PC-9 (cell line): ENCODE data around the gene CCDC180. TPM values are rescaled to one million over a fixed set of nuclear protein-coding genes. Genes with fewer than 3 reads are reported as not detected.

Experiments
- BruUV-seq: library from RNA; stranded (reverse); fragments of 400-500 nt; replicated peaks from 2 replicates; lab custom pipeline; 2021; lab: Mats Ljungman, UMichigan
- CTCF ChIA-PET: fragments of 300-600 bp; sonication (Branson Sonifier 250); formaldehyde crosslinking; loops from one replicate; lab custom pipeline; 2022; ENCODE audit warnings: antibody characterized with exemption; lab: Charles Lee
- POLR2A ChIA-PET: fragments of 300-600 bp; sonication (Branson Sonifier 250); formaldehyde crosslinking; loops from one replicate; lab custom pipeline; 2022; ENCODE audit warnings: antibody characterized with exemption; ENCODE audit not compliant: unreplicated experiment; lab: Charles Lee
- DNase-seq, 2 experiments: peaks; one replicate each; pipeline versions ENCODE4 v3.0.0 to v3.0.0-alpha.2; 2015 to 2022; ENCODE audit warnings: mixed read lengths in 1 of 2
- H2AFZ ChIP-seq: fragments of 200-600 bp; sonication (generic); 2 replicates; pipeline ENCODE4 v1.8.1; 2017; ENCODE audit warnings: antibody characterized with exemption
- H3F3A ChIP-seq: fragments of 200-600 bp; sonication (generic); 2 replicates; pipeline ENCODE4 v1.8.1; 2017; ENCODE audit warnings: antibody characterized with exemption, mild to moderate bottlenecking, low read depth; ENCODE audit not compliant: insufficient read depth
- H3K27ac ChIP-seq: fragments of 200-600 bp; sonication (generic); 2 replicates; pipeline ENCODE4 v1.6.1; 2016; ENCODE audit warnings: mixed run types
- H3K27me3 ChIP-seq: fragments of 200-600 bp; sonication (generic); 2 replicates; pipeline ENCODE4 v1.6.1; 2016; ENCODE audit warnings: low read depth, mixed run types; ENCODE audit not compliant: insufficient read depth
- H3K36me3 ChIP-seq: fragments of 200-600 bp; sonication (generic); 2 replicates; pipeline ENCODE4 v1.6.1; 2016; ENCODE audit warnings: low read depth, mixed run types
- H3K4me1 ChIP-seq: fragments of 200-600 bp; sonication (generic); replicated peaks from 2 replicates; pipeline ENCODE4 v1.6.1; 2016; ENCODE audit warnings: mixed run types; ENCODE audit not compliant: insufficient read depth
- H3K4me2 ChIP-seq: fragments of 200-600 bp; sonication (generic); 2 replicates; pipeline ENCODE4 v1.6.1; 2017; ENCODE audit warnings: mixed run types
- H3K4me3 ChIP-seq: fragments of 200-600 bp; sonication (generic); 2 replicates; pipeline ENCODE4 v1.6.1; 2016; ENCODE audit warnings: mixed run types
- H3K79me2 ChIP-seq: fragments of 200-600 bp; sonication (generic); 2 replicates; pipeline ENCODE4 v1.6.1; 2017; ENCODE audit warnings: low read depth, mixed run types
- H3K9me2 ChIP-seq: fragments of 200-600 bp; sonication (generic); 2 replicates; pipeline ENCODE4 v1.8.1; 2017; ENCODE audit warnings: mild to moderate bottlenecking; ENCODE audit not compliant: insufficient read depth
- H3K9me3 ChIP-seq: fragments of 200-600 bp; sonication (generic); 2 replicates; pipeline ENCODE4 v1.8.1; 2016; ENCODE audit warnings: low read depth; ENCODE audit not compliant: insufficient read depth
- H4K20me1 ChIP-seq: fragments of 200-600 bp; sonication (generic); 2 replicates; pipeline ENCODE4 v1.8.1; 2017; ENCODE audit not compliant: insufficient read depth
- CTCF ChIP-seq: fragments of 200-600 bp; sonication (generic); conservative IDR thresholded peaks from 2 replicates; pipeline ENCODE4 v1.6.1; 2017; ENCODE audit warnings: mixed run types, antibody characterized with exemption, mild to moderate bottlenecking, moderate library complexity
- EZH2 ChIP-seq: fragments of 200-600 bp; sonication (generic); IDR thresholded peaks from 2 replicates; pipeline ENCODE4 v1.8.0; 2017; ENCODE audit warnings: antibody characterized with exemption, low read depth
- intact Hi-C: fragments of 100-400 bp; cut with micrococcal nuclease; formaldehyde crosslinking; loops from one replicate; pipeline ENCODE4 v1.10.0; 2022; ENCODE audit not compliant: unreplicated experiment
- total RNA-seq: library from RNA; stranded (reverse); gene quantifications from 2 replicates; pipeline ENCODE4 v1.2.3, GENCODE V29; 2021

The CCDC180 gene
- total RNA-seq, 1 experiment from 2014 or later: 2.3 TPM

GRCh38 chr9:97322105-97322504 is 14.6 kb downstream of the CCDC180 start:
- H3K4me3 ChIP-seq: no peak overlapping the region
- H3K79me2 ChIP-seq: no peaks in the 10 kb centered on the region
- intact Hi-C loops: no loop called here
- DNase-seq: no peak
- no TSS peak for BruUV-seq
- no peaks in the 10 kb centered on the region for H3K4me1 ChIP-seq
- no peak overlapping the region for H2AFZ ChIP-seq
- ChIA-PET CTCF (no interaction called here), POLR2A (interaction anchor here (0.7 kb wide), 1 partner anchor 25 kb away, joined by 4 read pairs; no protein-coding TSS in a partner anchor)
- no peaks in the 10 kb centered on the region for H3K9me2 ChIP-seq
- H3K9me3 ChIP-seq: no peaks in the 10 kb centered on the region
- H3K27me3 ChIP-seq: no peaks in the 10 kb centered on the region
- H4K20me1 ChIP-seq: no peaks in the 10 kb centered on the region
- no peak for TF ChIP-seq CTCF
- TF ChIP-seq EZH2: no peak
- no peak overlapping the region for H3K4me2 ChIP-seq
- H3K27ac ChIP-seq: no peak overlapping the region
- H3F3A ChIP-seq: no peaks in the 10 kb centered on the region
- H3K36me3 ChIP-seq: no peaks in the 10 kb centered on the region

GRCh38 chr9:97324954-97325353 is 17.5 kb downstream of the CCDC180 start:
- Histone ChIP-seq H3K27me3 (no peaks in the 10 kb centered on the region), H3K9me2 (no peaks in the 10 kb centered on the region), H3K79me2 (no peaks in the 10 kb centered on the region), H3K36me3 (no peaks in the 10 kb centered on the region), H3K4me1 (no peaks in the 10 kb centered on the region), H4K20me1 (no peaks in the 10 kb centered on the region), H3F3A (no peaks in the 10 kb centered on the region), H3K4me3 (no peak overlapping the region), H3K4me2 (no peak overlapping the region), H3K27ac (no peak overlapping the region), H2AFZ (no peak overlapping the region), H3K9me3 (no peaks in the 10 kb centered on the region)
- ChIA-PET POLR2A (no interaction called here), CTCF (no interaction called here)
- intact Hi-C loops: no loop called here
- no TSS peak for BruUV-seq
- no peak for DNase-seq
- TF ChIP-seq CTCF: no peak

- no peak for DNase-seq
- Histone ChIP-seq H3K36me3 (no peaks in the 10 kb centered on the region), H3K79me2 (no peaks in the 10 kb centered on the region), H3K9me2 (no peaks in the 10 kb centered on the region), H4K20me1 (no peaks in the 10 kb centered on the region; the same call in 1 of the 2 replicates), H3K27me3 (no peaks in the 10 kb centered on the region), H3K4me2 (no peak overlapping the region), H3K9me3 (no peaks in the 10 kb centered on the region), H2AFZ (no peak overlapping the region), H3K4me3 (no peak overlapping the region), H3F3A (no peaks in the 10 kb centered on the region), H3K4me1 (no peaks in the 10 kb centered on the region), H3K27ac (no peak overlapping the region)
- TF ChIP-seq CTCF (no peak), EZH2 (no peak)
- intact Hi-C loops: no loop called here
- CTCF ChIA-PET: no interaction called here
- POLR2A ChIA-PET: interaction anchor here (0.6 kb wide), 1 partner anchor 21 kb away, joined by 6 read pairs; no protein-coding TSS in a partner anchor
- BruUV-seq: no TSS peak
Observed at GRCh38 chr9:97327562-97327961, 20.1 kb downstream of the CCDC180 start.
